Activated CD4-positive, alpha-beta T cell treated with anti-CD3 and anti-CD28 coated beads, Interleukin-2, amount 50 U/mL, for 4 hours (primary cell): Measurements from ENCODE around the gene RNF17.

Experiments used
- DNase-seq, 2 experiments: peaks; one replicate each; pipeline ENCODE4 v3.0.0-alpha.2; 2020

Gene RNF17

DNA sequence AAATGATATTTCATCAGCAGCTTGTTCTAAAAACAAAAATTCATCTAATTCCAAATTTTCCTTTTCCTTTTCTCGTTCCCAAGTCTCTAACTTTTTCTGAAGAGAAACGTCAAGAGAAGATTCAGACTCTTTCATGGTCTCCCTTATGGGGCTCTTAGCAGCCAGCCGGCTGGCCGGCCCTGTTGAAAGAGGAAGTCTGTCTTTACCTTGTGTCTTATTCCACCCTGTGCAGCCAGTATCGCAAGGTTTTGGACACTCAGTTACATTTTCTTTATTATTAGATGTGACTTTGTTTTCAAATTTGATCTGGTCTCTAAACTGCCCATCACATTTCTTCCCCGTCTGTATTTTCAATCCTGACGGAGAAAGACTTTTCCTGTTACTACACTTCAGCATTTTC is 142.3 kb downstream of the RNF17 start:
- DNase-seq = no peak

DNA sequence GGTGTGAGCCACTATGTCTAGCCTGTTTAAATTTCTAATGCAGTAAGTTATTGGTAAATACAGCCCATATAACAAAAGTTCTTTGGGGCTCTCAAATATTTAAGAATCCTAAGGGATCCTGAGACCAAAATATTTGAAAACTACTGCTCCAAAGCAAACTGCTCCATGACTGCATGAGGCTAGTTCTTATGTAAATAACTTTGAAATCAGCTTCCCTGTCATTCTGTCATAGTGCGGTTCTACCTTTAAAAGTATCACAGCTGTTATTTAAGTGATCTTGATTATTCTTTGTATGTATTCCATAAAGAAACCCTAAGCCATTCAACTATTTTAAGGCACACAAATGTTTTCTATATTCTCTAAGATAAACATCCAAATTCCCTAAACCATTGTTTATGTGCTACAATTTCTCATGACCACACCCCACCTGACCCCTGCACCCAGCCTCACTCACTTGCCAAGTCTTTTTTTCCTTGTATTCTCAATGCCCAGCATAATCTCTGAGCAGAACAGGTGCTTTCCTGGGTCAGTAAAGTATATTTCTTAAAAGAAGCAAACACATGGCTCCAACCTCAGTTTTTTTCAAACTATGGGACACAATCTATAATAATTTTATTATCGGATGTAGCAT is 146.6 kb downstream of the RNF17 start:
- no peak for DNase-seq

DNA sequence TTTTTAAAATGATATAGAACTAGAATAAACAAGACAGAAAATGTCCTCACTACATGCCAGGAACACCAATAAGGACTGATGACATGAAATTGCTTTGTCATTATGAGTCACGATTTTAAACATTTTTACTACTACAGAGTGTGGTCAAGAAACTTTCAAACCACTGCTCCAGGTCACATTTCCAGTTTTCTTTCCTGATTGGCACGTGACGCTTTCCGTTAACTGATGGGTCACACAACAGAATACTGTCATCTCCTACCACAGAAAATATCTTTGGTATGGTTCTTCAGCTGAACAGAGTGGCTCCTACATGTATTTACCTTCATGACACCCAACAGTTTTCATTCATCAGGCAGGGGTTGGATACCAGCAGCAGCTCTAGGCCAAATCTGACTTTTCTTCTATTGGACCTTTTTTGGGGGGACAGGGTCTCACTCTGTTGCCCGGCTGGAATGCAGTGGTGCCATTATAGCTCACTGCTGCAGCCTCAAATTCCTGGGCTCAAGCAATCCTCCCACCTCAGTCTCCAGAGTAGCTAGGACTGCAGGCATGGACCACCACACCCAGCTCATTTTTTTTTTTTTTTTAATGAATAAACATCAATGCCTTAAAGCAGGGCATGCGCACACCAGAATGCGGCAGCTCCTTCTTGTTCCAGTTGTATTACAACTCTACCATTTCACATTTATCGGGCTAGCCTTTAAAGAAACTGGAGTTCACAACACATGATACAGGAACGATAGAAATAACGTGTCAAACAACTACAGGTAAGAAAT is 147.4 kb downstream of the RNF17 start:
- no peak for DNase-seq

DNA sequence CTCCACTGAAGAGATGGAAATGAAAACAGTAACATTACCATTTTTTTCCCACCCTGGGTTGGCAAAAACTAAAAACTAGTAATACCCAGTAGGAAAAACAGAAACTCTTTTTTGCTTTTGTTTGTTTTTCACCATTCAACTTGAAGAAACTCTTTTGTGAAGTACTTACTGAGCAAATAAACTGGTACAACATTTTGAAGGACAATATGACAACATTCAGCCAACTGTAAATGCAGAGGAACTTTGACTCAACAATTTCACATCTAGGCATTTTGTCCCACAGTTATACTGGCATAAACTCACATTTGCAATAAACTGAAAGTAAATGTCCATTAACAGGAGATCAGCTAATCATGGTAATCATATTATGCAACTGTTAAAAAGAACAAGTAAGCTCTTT is 152.5 kb downstream of the RNF17 start:
- DNase-seq = no peak

GRCh38 chr13:24921003-24921402 is 157.0 kb downstream of the RNF17 start:
- no peak for DNase-seq

GRCh38 chr13:24921881-24922280 is 157.9 kb downstream of the RNF17 start:
- DNase-seq = no peak

DNA sequence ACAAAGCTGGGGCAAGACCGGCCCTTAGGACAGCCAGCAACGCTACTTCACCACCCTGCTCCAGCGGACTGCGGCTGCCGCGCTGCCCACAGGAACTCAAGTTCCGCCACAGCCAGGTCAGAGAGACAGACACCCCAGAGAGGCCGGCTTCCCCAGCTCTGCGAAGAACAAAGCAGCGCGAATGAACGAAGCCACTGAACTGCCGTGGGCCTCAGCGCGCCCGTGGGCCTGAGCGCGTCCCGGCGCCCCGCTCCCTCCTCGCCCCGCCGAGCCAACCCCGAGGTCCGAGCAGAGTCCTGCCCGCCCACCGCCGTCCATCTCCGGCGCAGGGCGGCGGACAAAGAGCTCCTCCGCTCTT is 158.4 kb downstream of the RNF17 start:
- no peak for DNase-seq

DNA sequence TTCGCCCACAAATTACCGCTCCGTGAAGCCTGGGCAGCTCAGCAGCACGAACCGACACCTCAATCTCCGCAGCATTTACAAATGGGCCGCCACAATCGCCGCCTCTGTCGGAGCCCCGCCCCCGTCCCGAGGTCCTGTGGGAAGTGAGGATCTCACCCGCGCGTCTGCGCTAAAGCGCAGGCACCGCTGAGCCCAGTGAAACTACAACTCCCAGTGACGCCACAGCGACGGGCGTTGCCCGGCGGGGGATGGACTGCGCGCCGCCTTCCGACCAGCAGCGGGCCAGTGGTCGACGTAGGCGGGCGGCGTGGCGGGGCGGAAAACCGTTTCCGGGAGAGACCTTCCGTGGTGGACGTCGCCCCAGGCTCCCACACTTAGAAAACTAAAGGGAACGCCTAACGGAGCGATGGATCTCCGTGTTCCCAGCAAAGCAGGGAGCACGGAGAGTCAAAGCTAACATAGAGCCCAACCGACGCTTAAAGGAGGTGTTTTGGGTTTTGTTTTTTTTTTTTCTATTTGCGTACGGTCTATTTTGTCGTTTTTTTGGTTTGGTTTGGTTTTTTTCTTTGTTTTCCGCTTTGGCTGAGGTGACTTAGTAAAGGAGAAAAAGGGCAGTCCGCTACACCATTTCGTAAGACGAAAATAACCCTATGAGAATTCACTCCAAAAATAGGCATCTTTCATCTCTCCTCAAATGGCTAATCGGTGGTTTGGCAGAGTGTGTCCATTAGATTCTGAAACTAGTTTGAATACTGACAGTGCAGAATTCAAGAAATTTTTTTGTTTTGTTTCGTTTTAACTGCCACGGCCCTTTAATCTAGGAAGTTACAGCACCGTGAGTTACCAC is 159.0 kb downstream of the RNF17 start:
- peak; percentile 90 to 91 for DNase-seq

- DNase-seq = no peak
Measured at GRCh38 chr13:24925318-24926231, 161.6 kb downstream of the RNF17 start.

DNA sequence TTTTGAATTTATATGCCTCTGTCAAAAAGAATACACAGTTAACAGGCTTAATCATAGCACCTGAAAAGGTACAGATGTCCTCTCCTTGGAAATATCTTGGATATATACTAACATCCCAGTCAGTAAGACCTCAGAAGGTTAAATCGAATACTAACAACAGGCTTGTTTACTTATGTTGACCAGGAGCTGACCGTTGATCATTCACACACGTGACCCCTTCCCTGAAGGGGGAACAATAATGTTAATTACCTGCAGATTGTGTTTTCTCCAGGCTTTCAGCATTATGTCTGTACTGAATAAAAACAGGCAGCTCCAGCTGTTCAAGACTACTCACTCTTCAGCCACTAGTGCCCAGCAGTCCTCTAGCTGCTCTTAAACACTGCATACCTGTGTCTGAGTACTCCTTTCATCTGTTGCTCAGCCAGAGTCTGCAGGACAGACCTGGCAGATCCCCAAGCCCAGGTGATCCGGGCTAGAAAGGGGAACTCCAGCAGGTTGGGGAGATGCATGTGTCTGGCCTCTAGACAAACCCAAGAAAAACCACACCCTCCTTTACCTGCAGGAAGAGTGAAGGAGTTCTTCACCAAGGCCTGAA is 163.9 kb downstream of the RNF17 start:
- DNase-seq = no peak

GRCh38 chr13:24929196-24929595 is 165.2 kb downstream of the RNF17 start:
- DNase-seq = no peak
